ENCODE results near the gene ACSS1. TPM values are rescaled to one million over a fixed set of nuclear protein-coding genes. Genes with fewer than 3 reads are reported as not detected.

The ACSS1 gene
- total and polyA plus RNA-seq, 2 donors from 2014 or later = 30.6 to 72.3 TPM

GRCh38 chr20:25099601-25100140 lies 41.7 kb upstream of the ACSS1 start:
- no peak for TF ChIP-seq CTCF (IDR thresholded peaks at IDR 0.05; ENCODE audit: borderline replicate concordance, extremely low read depth, insufficient read depth)
- Histone ChIP-seq H3K4me3 (ENCODE audit: low read length in 3 of 3) (no peak overlapping the region), H3K4me1 (ENCODE audit: control insufficient read depth in 2 of 3, insufficient read depth in 2 of 3, low read depth in 1 of 3, low read length in 3 of 3) (no peaks in the 10 kb centered on the region), H3K27ac (ENCODE audit: low read depth in 2 of 2, low read length in 2 of 2) (no peak overlapping the region), H3K27me3 (ENCODE audit: control insufficient read depth, insufficient read depth, low read length) (no peaks in the 10 kb centered on the region), H3K36me3 (ENCODE audit: control insufficient read depth in 2 of 3, insufficient read depth in 3 of 3, low read length in 3 of 3) (no peaks in the 10 kb centered on the region), H3K9ac (ENCODE audit: low read length in 3 of 3) (no peak overlapping the region), H3K9me3 (ENCODE audit: control insufficient read depth in 2 of 3, insufficient read depth in 1 of 3, low read length in 3 of 3) (no peaks in the 10 kb centered on the region)
- FAIRE-seq (no peak), DNase-seq (no peak)
- intact Hi-C loops (cut with DNase I) = no loop called here

GRCh38 chr20:25097498-25097897 lies 39.6 kb upstream of the ACSS1 start:
- Histone ChIP-seq H3K36me3 (ENCODE audit: control insufficient read depth in 2 of 3, insufficient read depth in 3 of 3, low read length in 3 of 3) (no peaks in the 10 kb centered on the region), H3K27ac (ENCODE audit: low read depth in 2 of 2, low read length in 2 of 2) (no peak overlapping the region), H3K9ac (ENCODE audit: low read length in 3 of 3) (no peak overlapping the region), H3K4me3 (ENCODE audit: low read length in 3 of 3) (no peak overlapping the region), H3K4me1 (ENCODE audit: control insufficient read depth in 2 of 3, insufficient read depth in 2 of 3, low read depth in 1 of 3, low read length in 3 of 3) (no peaks in the 10 kb centered on the region), H3K9me3 (ENCODE audit: control insufficient read depth in 2 of 3, insufficient read depth in 1 of 3, low read length in 3 of 3) (no peaks in the 10 kb centered on the region), H3K27me3 (ENCODE audit: control insufficient read depth, insufficient read depth, low read length) (no peaks in the 10 kb centered on the region)
- DNase-seq (no peak), FAIRE-seq (no peak)
- intact Hi-C loops (cut with DNase I) = no loop called here
- no peak for TF ChIP-seq CTCF (IDR thresholded peaks at IDR 0.05; ENCODE audit: borderline replicate concordance, extremely low read depth, insufficient read depth)

- Histone ChIP-seq H3K27ac (ENCODE audit: low read depth in 2 of 2, low read length in 2 of 2) (no peak overlapping the region), H3K9me3 (ENCODE audit: control insufficient read depth in 2 of 3, insufficient read depth in 1 of 3, low read length in 3 of 3) (no peaks in the 10 kb centered on the region), H3K4me1 (ENCODE audit: control insufficient read depth in 2 of 3, insufficient read depth in 2 of 3, low read depth in 1 of 3, low read length in 3 of 3) (no peaks in the 10 kb centered on the region), H3K27me3 (ENCODE audit: control insufficient read depth, insufficient read depth, low read length) (peaks cover 11% of the 10 kb centered on the region), H3K4me3 (ENCODE audit: low read length in 3 of 3) (no peak overlapping the region), H3K36me3 (ENCODE audit: control insufficient read depth in 2 of 3, insufficient read depth in 3 of 3, low read length in 3 of 3) (no peaks in the 10 kb centered on the region), H3K9ac (ENCODE audit: low read length in 3 of 3) (no peak overlapping the region)
- DNase-seq (peak in 1 of 5 donors; percentile 70), FAIRE-seq (no peak)
- intact Hi-C loops (cut with DNase I) = no loop called here
- no peak for TF ChIP-seq CTCF (IDR thresholded peaks at IDR 0.05; ENCODE audit: borderline replicate concordance, extremely low read depth, insufficient read depth)
Observed at GRCh38 chr20:25090492-25091429, 32.8 kb upstream of the ACSS1 start.

Measured in kidney (tissue), 14 donors.